GM18508 (cell line): ENCODE results near the gene SETD5.
"Not testable (repeated sequence)": the region's sequence is repeated elsewhere in the genome, so short reads cannot be mapped to it uniquely, and the experiment has no call there.

Experiments
- ATAC-seq: cut with Tn5 transposase; IDR thresholded peaks from one replicate; pipeline ENCODE4 v1.9.1; 2021; ENCODE audit warnings: moderate number of reproducible peaks; ENCODE audit not compliant: insufficient read depth, unreplicated experiment

Gene SETD5

GRCh38 chr3:9448071-9448470 lies 50.7 kb downstream of the SETD5 start:
- no peak for ATAC-seq

- ATAC-seq, result no peak
These were observed 51.2 kb downstream of the SETD5 start for GRCh38 chr3:9448643-9449042.

- no peak for ATAC-seq
These were observed 52.7 kb downstream of the SETD5 start for GRCh38 chr3:9450126-9450525.

GRCh38 chr3:9450991-9451390 lies 53.6 kb downstream of the SETD5 start:
- ATAC-seq, result no peak

GRCh38 chr3:9452417-9452816 lies 55.0 kb downstream of the SETD5 start:
- ATAC-seq, result no peak

GRCh38 chr3:9455596-9456131 lies 58.2 kb downstream of the SETD5 start:
- no peak for ATAC-seq

- no peak for ATAC-seq
These were observed 70.0 kb downstream of the SETD5 start for GRCh38 chr3:9467451-9467850.

GRCh38 chr3:9468460-9468859 lies 71.0 kb downstream of the SETD5 start:
- no peak for ATAC-seq

- no peak for ATAC-seq
These were observed 72.6 kb downstream of the SETD5 start for GRCh38 chr3:9469986-9470385.

- no peak for ATAC-seq
These were observed 76.2 kb downstream of the SETD5 start for GRCh38 chr3:9473496-9474065.

- ATAC-seq, result no peak
These were observed 77.1 kb downstream of the SETD5 start for GRCh38 chr3:9474482-9474881.

GRCh38 chr3:9476935-9477334 lies 79.5 kb downstream of the SETD5 start:
- ATAC-seq, result no peak

GRCh38 chr3:9480265-9480664 lies 82.8 kb downstream of the SETD5 start:
- no peak for ATAC-seq

GRCh38 chr3:9485248-9485647 lies 87.8 kb downstream of the SETD5 start:
- ATAC-seq, result no peak

- no peak for ATAC-seq
These were observed 94.1 kb downstream of the SETD5 start for GRCh38 chr3:9491506-9491905.

GRCh38 chr3:9494036-9494435 lies 96.6 kb downstream of the SETD5 start:
- ATAC-seq, result not testable (repeated sequence)

- no peak for ATAC-seq
These were observed 99.5 kb downstream of the SETD5 start for GRCh38 chr3:9496893-9497292.

GRCh38 chr3:9497821-9498565 lies 100.6 kb downstream of the SETD5 start:
- ATAC-seq, result no peak

- no peak for ATAC-seq
These were observed 101.4 kb downstream of the SETD5 start for GRCh38 chr3:9498781-9499180.

GRCh38 chr3:9499455-9500107 lies 102.2 kb downstream of the SETD5 start:
- no peak for ATAC-seq
